CD4-positive, alpha-beta T cell treated with Interleukin-6 for 4 hours (primary cell): ENCODE data around the gene ANKRD13B.
A peak's percentile ranks its signal among the peaks of the same experiment; 100 is the strongest.

Experiments used
- DNase-seq: peaks from one replicate; pipeline ENCODE4 v3.0.0-alpha.2; 2020; ENCODE audit warnings: mixed read lengths

ANKRD13B gene

DNA sequence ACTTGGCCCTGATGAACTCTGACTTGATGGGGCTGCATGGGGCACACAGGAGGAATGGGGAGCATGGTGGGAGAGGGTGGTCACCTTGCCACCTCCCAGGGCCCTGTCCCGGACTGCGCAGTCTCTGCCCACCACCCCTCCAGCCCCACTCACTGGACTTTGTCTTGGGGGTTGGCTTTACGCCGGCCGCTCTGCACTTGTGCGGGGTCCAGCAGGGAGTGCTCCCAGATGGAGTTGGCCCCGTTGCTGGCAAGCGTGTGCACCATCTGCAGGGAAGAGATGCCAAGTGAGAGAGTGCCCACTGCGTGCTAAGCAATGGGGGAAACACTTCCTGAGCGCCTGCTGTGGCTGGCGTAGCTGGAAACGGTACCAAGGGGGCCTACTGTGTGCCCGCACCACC is 10.2 kb upstream of the ANKRD13B start:
- no peak for DNase-seq

DNA sequence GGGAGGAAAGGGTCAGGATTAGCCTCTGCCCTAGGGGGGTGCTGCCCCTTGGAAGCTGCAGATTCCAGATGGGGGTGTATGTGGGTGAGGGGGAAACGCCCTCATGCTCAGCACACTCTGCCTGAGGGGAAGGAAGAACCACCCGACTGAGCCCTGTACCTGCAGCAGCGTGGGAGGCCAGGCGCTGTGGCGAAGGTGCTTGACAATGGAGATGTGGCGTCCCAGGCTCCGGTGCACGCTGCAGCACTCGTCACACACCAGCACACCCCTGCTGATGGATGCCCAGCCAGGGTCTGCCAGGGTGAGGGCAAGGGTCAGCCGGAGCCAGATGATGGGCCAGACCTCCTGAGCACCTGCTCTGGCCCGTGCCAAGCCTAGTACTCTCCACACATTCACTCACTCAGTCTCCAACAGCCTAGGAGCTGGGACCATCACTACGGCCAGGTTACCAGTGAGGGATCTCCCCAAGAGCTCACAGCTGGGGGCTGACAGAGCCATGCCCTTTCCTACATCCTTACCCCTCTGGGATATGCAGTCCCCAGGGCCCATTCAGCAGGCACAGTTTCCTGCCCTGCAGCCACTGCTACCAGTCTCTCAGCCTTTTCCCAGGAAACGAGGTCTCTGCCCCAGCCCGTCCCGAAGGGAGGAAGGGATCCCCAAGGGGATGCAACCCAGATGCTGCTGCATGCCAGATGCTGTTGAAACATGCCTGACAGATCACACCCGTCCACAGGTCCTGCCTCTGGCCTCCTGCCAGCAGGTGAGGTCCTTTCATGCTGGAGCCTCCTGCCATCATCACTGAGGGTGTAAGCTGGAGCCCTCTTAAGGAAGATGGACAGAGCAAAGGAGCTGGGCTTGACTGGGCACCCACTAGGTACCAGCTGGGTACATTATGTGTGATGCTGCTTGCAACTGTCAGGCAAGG is 9.3 kb upstream of the ANKRD13B start:
- no peak for DNase-seq

DNA sequence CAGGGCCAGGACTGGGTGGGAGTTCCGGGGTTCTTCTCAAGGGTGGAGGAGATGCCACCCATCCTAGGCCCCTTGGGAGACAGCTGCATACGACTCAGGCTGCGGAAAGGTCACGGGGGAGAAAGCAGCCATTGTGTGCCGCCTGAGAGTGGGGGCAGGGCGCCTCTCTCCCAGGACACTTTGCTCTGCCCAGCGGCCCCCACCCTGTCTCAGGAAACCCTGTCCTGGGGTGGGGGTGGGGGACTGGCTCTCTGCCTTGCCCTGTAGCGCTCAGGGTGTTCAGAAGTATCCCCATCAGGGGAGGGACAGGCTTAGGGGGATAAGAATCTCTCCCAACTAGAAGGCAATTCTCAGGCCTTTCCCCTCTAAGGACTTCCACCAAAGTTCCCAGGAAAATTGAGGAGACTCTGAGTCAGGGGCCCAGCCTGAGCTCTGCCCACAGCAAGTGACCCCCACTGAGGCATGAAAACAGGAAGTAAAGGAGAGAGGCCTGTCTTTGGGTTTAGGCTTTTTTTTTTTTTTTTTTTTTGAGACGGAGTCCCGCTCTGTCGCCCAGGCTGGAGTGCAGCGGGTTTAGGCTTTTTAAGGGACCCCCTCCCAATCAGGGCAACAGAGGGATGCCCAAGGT is 8.4 kb upstream of the ANKRD13B start:
- no peak for DNase-seq

DNA sequence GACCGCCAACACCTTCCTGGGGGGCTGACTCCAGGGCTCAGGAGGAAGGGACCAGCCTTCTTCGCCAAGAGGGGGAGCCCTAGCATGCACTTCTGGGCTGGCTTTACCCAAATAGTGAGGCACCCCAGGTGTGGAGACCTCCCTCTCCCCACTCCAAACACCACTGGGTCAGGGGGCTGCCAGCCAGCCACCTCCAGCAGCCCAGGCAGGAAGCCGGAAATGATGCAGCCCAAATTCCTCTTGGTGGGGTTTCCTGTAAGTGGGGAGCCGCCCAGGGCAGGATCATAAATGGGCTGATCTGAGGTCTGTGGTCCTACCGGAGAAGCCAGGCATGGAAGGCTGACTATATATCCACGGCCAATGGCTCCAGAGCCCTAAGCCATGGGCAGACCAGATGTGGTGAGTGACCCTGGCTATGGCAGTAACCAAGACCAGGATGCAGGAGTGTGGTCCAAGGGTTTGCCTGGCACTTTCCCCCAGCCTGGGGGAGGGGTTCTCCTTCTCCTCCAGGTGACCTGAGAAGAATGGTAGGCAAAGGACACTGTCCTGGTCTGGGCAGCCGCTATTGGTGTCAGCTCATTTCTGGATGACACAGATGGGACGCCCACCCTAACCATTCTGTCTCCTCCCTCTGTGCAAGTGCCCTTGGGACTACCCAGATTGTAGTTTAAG is 7.7 kb upstream of the ANKRD13B start:
- DNase-seq, result peak; percentile 59

DNA sequence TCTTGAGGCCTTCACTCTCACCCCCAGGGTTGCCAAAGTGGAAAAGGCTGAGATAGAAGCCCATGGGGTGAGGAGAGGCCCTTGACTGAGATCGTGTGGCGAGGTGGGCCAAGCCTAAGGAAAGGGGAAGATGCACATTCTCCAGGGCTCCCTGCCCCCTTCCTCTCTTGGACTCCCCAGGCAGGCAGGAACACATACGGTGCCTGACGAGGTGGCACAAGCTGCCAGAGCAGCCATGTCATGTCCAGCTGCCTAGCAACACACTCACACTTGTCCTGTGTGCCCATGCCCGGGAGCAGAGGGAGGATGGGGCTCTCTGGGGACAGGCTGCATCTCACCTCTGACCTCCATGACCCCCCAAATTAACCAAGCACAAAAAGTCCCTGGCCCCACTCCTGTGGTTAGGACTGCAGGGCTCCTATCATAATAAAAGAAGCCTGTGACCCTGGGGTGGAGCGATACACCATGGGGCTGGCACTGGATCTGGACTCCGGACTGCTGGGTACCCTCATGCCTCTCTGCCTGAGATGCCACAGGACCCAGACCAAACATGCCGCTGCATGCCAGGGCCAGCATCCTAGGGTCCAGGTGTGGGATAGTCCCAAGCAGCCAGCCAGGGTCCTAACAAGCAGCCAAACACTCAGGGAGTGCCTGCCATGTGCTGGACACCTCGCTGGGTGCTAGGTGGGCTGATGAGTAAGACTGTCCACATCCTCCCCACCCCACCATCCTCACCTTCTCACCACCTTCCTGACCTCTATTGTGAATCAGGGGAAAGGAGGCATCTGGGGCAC is 6.1 kb upstream of the ANKRD13B start:
- no peak for DNase-seq

DNA sequence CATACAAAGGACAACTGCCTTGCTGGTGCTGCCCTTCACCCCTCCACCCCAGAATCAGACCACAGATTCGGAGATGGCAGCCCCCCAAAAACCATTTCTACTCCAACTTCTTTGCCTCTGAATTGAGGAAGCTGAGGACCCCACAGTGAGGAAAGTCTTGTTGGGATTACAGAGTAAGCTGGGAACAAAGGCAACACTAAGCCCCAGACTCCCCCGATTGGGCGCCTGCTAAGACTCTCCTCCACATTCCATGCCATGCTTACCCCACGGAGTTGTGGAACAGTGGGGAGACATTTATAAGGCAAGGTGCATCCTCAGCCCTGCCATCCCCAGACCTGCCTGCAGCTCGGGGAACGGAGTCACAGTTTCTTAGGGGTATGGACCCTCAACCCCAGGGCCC is 5.3 kb upstream of the ANKRD13B start:
- no peak for DNase-seq

DNA sequence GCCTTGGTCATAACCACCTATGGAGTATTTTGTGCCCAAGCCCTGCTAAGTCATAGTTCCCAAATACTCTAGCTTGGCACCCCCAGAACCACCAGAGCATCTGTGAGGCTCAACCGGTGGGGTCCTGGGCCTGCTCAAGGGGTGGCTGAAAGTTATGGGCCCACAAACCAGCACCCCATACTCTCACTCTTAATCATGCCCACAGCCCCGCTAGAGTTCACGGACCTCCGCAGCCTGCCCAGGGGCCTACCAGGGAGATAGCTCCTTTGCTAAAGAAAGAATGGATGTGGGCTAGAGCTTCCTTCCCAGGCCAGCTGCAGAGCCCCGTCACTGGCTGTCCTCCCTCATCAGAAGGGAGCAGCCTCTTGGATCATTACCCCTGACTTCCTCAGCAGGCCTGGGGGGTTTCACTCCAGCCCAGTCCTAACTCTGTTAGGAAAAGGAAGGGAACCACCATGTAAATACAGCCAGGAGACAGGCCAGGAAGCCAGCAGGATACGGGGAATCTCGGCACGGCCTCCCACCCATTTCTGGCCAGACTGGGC is 4.8 kb upstream of the ANKRD13B start:
- no peak for DNase-seq

DNA sequence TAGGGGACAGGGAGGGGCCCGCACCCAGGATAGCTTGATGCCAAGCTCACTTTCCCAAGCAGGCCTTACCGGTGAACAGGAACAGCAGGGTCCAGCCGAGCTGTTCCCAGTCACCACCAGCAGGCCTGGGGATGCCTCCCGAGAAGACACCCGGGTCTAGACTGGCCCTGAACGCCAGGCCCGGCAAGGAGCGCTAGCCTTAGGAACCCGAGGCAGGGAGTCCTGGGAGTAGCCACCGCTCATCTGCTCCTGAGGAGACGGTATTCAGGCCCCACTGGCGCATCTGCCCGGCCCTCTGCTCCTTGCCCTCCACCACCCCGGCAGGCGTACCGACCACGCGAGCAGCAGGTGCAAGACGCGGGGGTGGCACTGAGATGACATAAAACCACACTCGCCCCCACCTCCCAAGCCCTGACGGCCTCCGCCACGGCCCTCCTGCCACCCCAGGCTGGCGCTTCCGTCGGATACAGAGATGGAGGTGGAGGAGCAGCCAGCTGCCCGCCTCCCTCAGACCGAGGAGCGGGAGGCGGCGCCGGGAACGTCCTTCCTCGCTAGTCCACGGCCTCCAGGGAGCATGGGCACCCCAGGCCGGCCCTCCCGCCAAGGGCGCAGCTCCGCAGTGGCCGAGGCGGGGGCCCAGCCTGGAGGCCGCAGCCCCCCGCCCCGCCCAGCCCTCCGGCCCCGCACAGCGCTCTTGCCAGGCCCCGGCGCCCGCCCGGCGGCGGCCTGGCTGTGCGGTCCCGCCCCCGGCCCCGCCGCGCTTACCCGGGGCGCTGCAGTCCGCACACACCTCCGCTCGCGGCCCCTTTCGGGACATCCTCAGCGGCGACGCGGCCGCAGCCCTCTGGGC is 4.1 kb upstream of the ANKRD13B start:
- peak; percentile 60 for DNase-seq

DNA sequence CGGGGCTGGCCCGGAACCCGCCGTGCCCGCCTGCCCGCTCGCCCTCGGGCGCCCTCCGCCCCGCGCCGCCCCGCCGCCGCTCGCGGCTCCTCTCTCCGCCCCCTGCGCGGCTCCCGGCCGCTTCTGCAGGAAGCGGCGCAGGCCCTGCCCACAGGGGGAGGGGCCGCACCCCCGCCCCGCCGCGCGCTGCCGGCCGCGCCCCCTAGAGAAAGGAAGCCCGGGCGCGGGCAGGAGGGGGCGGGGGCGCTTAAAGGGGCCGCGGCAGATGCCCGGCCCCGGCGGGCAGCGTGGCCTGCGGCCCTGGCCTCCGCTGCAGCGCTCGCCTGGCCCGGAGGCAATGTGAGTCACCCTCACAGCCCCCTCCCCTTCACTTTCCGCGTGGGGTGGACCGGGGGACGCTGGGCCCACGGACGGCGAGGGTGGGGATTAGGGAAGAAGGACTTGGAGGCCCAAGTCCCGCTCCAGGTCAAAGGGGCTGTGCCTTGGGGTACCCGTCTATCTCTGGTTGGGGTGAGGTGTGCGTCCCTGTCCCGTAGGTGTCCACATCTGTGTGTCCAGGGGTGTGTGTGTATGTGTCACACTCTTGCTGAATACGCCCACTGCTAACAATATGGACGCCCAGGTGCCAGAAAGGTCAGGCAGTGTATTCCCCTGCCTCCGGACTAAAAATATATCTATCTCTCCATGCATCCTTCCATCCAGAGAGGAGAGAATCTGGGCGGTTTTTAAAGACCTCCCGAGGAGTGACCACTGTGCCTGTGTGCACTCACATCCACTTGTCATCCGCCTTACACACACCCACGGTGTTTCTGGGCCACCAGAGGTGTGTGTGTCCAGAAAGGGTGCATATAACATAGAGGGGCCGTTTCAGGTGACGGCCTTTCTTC is 3.2 kb upstream of the ANKRD13B start, which contains the start of gene GIT1:
Gene GIT1 (minus strand): TSS at position 125 of the 887 bp plus-strand sequence. CDS start 270 bp downstream, outside the sequence.
- peak; percentile 90 for DNase-seq

DNA sequence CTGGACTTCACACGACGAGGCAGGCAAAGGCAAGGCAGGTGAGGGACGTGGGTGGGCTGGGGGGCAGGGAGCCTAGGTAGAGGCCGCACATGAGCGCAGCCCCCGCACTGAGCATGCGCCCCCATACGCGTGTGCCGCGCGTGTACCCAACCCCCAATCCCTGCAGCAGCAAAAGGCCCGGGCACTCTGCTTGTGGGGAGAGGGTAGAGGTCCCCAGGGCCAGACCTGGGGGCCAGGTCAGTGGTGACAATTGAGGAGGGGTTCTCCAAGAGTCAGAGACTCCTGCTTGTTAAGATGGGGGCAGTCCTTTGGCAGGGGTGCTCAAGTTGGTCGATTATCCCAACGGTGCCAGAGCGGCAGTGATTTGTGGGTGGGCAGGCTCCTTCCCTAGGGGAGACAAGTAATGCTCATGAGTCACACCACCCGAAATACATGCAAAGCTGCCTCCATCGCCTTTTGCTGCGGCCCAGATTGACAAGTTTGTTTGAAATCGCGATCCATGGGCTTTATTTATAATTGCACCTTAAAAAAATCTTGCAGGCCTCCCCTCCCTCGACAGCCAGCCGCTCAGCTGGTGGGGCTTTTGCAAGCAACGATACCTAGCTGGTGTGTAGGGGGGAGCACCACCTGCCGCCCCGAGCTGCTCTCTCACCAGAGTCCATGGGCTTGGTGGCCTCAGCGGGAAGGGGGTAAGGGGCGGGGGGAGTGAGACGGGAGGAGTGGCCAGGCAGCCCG is 2.4 kb upstream of the ANKRD13B start:
- DNase-seq, result peak; percentile 29

DNA sequence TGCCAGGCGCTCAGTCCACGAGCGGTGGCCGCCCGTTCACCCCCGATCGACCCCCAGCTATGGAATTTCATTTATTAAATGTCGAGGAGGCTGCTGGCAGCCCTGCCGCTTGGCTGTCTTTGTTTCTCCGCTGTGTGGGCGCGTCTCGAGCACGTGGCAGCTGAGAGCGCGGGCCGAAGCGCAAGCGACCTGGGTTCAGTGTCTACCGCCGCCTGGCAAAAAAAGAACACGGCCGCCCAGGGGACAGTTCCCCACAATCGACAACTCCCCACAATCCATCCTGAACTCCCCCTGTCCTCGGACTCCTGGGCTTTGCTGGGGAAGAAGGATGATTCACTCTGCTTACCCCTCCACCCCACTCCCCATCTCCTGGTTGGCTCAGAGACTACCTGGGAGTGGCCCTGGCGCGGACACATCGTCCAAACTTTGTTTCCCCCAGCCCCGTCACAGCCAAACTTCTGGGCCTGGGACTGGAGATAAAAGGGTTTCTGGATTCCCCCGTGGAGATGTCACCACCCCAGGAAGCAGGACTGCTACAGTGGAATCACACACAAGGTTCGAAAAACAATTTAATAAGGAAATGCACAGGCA is 1.7 kb upstream of the ANKRD13B start:
- DNase-seq, result peak; percentile 44

DNA sequence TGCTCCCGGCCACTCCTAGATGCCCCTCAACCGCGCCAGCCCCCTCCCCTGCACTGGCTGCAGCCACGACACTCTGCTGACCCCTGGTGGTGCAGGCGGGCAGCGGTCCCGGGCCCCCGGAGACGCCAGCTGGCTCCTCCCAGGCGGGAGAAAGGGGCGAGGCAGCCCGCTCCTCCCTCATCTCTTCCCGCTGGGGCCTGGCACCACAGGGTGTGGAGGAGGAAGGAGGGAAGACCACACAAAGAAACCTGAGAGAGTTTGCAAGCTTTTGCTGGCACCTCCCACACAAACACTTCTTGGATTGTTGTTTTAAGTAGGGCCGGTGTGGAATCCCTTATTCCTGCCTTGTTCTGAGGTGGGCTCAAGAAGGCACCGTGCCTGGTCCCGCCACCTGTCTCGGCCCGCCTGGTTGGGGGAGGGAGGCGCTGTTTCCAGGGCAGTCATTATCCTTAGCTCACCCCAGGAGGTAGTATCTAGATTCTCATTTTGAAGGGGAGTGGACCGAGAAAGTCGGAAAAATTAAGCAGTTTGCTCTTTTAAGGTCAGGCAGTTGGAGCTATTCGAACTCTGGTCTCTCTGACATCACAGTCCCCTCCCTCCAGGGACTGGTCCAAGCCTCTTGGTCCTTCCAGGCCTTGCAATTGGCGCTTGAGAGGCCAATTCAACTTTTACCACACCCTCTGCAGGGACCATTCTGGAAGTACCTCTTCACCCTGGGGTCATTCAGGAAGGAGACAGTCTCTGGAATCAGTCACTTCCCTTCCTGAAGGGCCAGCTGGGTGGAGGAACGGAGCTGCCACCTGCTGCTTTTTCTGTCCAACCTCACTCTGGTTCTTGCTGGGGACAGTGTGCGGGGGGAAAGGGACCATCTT is 959 bp upstream of the ANKRD13B start:
- peak; percentile 84 for DNase-seq

DNA sequence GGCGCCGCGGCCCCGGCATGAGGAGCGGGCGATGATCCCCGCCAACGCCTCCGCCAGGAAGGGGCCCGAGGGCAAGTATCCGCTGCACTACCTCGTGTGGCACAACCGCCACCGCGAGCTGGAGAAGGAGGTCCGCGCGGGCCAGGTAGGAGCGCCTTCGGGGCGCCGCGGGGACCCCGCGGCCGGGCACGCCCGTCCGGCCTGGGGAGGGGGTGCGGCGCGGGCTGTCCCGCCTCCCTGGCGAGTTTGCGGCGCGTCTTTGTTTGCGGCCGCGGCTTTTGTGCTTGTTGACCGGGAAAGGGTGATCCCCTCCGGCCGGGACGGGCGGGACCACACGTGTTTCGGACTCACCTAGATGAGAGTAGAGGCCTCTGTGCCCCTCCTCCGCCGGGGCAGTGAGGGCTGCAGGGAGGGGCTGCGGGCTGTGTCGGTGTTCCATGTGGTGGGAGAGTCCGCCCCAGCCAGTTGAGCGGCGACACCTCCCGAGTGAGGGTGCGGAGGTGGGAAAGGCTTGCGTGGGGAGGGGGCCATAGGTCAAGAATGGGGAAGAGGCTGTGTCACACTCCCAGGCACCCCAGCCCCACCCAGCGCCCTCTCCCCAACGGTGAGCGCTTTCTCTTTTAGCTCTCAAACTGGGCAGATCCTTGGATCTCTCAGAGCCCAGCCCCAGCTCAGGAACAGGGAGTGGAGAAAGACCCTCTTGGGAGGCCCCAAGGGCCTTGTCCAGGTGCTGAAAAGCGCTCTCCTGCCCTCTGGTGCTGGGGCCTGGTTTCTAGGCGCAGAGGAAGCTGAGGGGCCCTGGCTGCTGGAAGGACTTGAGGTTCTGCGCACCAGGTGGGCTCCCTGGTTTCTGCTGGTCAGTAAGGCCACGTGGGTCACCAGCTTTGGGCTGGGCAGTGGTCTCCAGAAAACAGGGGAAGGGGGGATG is 923 bp downstream of the ANKRD13B start:
- peak; percentile 44 for DNase-seq

DNA sequence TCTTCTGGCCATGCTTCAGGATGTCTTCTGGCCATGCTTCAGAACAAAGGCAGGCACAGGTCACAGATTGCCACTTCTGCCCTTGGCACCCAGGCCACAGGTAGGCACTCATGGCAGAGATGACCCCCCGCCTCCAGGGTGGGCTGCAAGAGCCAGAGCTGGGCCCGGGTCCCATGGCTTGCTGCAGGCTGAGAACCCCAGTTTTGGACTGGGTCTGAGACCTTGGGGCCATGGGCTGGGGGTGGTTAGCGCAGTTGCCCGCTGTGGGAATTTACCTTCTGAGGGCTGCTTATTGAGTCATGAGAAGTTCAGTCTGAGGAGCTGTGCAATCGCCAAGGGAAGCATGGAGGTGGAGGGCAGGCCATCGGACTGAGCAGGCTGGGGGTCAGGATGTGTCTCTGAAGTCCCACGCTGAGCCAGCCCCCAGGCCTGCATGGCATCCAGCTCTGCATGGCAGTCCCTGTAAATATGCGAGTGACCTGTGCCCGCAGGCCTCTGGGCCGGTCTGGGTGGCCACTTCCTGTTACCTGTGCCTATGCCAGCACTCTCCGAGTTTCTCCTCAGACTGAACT is 1.7 kb downstream of the ANKRD13B start:
- no peak for DNase-seq

DNA sequence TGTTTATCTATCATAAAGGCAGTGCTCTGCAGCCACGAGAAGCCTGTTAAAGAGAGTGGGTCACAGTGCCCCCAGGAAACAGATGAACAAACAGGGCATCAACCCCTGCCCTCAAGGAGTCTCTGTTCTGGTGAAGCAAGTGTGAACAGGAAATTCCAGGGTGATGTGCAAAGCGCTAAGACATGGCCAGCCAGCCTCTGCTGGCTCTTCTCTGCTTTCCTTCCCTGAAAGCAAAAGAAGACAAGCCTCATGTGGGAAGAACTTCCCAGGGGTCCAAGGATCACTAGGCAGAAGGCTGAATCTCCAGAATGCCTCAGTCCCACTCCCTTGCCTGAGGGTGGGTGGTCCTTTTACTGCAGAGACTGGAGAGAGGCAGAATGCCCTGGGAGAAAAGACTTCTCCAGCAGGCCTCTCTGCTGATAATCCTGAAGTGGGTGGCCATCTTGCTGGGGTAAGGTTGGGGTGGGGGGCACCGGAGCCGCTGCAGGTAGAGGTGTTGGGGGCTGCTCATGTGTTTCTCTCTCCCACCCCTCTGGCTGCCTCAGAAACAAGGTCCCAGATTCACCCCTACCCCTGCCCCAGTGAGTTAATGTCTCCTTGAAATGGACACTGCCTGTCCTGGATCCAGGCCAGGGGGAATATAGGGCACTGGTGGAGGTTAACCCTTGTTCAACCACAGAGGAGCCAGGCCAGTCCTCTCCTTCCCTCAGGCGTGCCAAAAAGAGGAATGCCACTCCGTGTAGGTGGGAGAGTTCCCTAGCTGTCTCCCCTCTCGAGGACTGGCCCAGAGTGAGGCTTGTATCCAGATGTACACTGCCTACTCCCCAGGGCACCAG is 2.4 kb downstream of the ANKRD13B start:
- no peak for DNase-seq
